Dendritic cell treated with granulocyte-macrophage colony-stimulating factor and Interleukin-4, amounts not matched to agents 40 ng/mL and 50 ng/mL, for 4 days (primary cell): ENCODE measurements around the gene KCNA3.

Experiments used
- H3K27ac Mint-ChIP-seq: one replicate; pipeline ENCODE4 v1.8.0; 2022; ENCODE audit warnings: mild to moderate bottlenecking, mixed read lengths
- H3K27me3 Mint-ChIP-seq: one replicate; pipeline ENCODE4 v1.8.0; 2022; ENCODE audit warnings: mild to moderate bottlenecking, mixed read lengths
- H3K36me3 Mint-ChIP-seq: one replicate; pipeline ENCODE4 v1.8.0; 2022; ENCODE audit warnings: low read depth, mixed read lengths
- H3K4me1 Mint-ChIP-seq: one replicate; pipeline ENCODE4 v1.8.0; 2022; ENCODE audit warnings: low read depth, mixed read lengths
- H3K4me3 Mint-ChIP-seq: one replicate; pipeline ENCODE4 v1.8.0; 2022; ENCODE audit warnings: mild to moderate bottlenecking, moderate library complexity, mixed read lengths
- H3K9me3 Mint-ChIP-seq: one replicate; pipeline ENCODE4 v1.8.0; 2022; ENCODE audit warnings: mixed read lengths
- intact Hi-C: fragments of 100-400 bp; cut with micrococcal nuclease; formaldehyde crosslinking; loops from one replicate; pipeline ENCODE4 v1.15.0; 2022

KCNA3 gene

DNA sequence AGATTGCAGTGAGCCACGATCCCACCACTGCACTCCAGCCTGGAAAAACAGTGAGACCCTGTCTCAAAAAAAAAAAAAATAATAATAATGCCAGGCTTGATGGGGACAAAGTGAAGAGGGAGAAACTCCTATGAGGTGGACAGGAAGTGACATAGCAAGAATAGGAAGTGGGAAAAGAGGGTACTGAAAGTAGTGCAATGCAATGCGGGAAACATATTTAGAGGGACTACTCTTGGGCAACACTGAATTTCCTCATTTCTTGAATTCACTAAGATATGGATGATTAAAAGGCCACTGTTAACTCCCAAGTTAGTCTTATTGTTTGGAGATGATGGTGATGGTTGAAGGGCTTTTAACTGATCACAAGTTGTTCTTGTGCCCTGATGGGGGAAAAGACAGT is 47.0 kb downstream of the KCNA3 start:
- Mint-ChIP-seq H3K4me3 (no peak overlapping the region), H3K27ac (peak overlapping the region; percentile 83), H3K4me1 (peaks cover 29% of the 10 kb centered on the region), H3K36me3 (no peaks in the 10 kb centered on the region), H3K27me3 (no peaks in the 10 kb centered on the region), H3K9me3 (no peaks in the 10 kb centered on the region)
- intact Hi-C loops = loop anchor here (10.0 kb wide), 1 partner anchor 337 kb away; the partner anchor contains the start of gene LRIF1

GRCh38 chr1:110626889-110627288 is 47.9 kb downstream of the KCNA3 start:
- Mint-ChIP-seq H3K36me3 (no peaks in the 10 kb centered on the region), H3K27ac (peak overlapping the region; percentile 83), H3K4me1 (peaks cover 29% of the 10 kb centered on the region), H3K9me3 (no peaks in the 10 kb centered on the region), H3K4me3 (no peak overlapping the region), H3K27me3 (no peaks in the 10 kb centered on the region)
- intact Hi-C loops = loop anchor here (10.0 kb wide), 1 partner anchor 338 kb away; the partner anchor contains the start of gene LRIF1
